Neural progenitor cell (in vitro differentiated cells): ENCODE results near the gene CYBRD1.

Experiments used
- EZH2phosphoT487 ChIP-seq: fragments of 200-600 bp; sonication (generic); IDR thresholded peaks from 2 replicates; pipeline ENCODE4 v1.6.1; 2017; ENCODE audit warnings: antibody characterized with exemption
- TF ChIP-seq, protein P1 (sequence below): fragments of 200-600 bp; sonication (generic); IDR thresholded peaks from 2 replicates; pipeline ENCODE4 v1.5.1; 2017; ENCODE audit warnings: antibody characterized with exemption, mild to moderate bottlenecking

DNA sequence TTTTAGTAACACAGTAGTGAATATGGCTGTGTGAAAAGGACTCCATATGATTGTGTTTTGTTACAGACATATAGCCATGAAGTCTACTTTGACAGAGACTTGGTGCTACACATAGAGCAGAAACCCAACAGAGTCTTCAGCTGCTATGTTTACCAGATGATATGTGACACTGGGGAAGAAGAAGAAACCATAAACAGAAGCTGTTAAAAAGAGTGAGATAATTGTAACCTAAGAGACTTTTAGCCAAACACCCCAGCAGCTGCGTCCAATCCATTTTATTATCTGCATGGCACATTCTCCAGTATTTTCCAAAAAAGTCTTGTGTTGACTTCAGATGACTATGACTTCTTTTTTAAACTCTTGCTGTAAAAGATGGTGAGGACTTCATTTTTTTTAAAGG, 41.4 kb upstream of the CYBRD1 start:
- TF ChIP-seq, protein P1, sequence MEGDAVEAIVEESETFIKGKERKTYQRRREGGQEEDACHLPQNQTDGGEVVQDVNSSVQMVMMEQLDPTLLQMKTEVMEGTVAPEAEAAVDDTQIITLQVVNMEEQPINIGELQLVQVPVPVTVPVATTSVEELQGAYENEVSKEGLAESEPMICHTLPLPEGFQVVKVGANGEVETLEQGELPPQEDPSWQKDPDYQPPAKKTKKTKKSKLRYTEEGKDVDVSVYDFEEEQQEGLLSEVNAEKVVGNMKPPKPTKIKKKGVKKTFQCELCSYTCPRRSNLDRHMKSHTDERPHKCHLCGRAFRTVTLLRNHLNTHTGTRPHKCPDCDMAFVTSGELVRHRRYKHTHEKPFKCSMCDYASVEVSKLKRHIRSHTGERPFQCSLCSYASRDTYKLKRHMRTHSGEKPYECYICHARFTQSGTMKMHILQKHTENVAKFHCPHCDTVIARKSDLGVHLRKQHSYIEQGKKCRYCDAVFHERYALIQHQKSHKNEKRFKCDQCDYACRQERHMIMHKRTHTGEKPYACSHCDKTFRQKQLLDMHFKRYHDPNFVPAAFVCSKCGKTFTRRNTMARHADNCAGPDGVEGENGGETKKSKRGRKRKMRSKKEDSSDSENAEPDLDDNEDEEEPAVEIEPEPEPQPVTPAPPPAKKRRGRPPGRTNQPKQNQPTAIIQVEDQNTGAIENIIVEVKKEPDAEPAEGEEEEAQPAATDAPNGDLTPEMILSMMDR = no peak
- no peak for TF ChIP-seq EZH2phosphoT487
